Body of pancreas (tissue), 4 donors: Measurements from ENCODE around the gene RAB3GAP2.
"Not testable (repeated sequence)": the region's sequence is repeated elsewhere in the genome, so short reads cannot be mapped to it uniquely, and the experiment has no call there.

Experiments used
- POLR2A ChIP-seq, 3 donors: fragments of 450-650 bp; IDR thresholded peaks; one replicate each; pipeline ENCODE4 v1.6.1; 2016; ENCODE audit warnings: antibody characterized with exemption in 3 of 3, mild to moderate bottlenecking in 2 of 3
- TF ChIP-seq, protein P1 (sequence below), 7 experiments: fragments of 450-650 bp in 4 of 7; fragments of 200-600 bp in 3 of 7; sonication (generic) in 3 of 7; IDR thresholded peaks; one replicate each; pipeline ENCODE4 v1.5.1; 2016 to 2019; ENCODE audit warnings: antibody characterized with exemption in 7 of 7

DNA sequence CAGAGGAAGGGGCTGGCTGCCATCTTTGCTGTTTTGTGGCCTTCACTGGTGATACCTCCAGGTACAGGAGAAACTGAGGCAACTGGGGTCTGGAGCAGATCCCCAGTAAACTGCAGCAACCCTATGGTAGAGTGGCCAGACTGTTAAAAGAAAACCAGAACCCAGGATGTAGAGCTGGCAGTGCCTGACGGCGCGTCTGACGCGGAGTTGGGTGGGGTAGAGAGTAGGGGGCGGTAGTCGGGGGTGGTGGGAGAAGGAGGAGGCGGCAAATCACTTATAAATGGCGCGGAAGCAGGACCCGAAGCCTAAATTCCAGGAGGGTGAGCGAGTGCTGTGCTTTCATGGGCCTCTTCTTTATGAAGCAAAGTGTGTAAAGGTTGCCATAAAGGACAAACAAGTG lies 19.0 kb downstream of the RAB3GAP2 start:
- TF ChIP-seq, protein P1, sequence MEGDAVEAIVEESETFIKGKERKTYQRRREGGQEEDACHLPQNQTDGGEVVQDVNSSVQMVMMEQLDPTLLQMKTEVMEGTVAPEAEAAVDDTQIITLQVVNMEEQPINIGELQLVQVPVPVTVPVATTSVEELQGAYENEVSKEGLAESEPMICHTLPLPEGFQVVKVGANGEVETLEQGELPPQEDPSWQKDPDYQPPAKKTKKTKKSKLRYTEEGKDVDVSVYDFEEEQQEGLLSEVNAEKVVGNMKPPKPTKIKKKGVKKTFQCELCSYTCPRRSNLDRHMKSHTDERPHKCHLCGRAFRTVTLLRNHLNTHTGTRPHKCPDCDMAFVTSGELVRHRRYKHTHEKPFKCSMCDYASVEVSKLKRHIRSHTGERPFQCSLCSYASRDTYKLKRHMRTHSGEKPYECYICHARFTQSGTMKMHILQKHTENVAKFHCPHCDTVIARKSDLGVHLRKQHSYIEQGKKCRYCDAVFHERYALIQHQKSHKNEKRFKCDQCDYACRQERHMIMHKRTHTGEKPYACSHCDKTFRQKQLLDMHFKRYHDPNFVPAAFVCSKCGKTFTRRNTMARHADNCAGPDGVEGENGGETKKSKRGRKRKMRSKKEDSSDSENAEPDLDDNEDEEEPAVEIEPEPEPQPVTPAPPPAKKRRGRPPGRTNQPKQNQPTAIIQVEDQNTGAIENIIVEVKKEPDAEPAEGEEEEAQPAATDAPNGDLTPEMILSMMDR (IDR thresholded peaks at IDR 0.05) = not testable (repeated sequence)
- not testable (repeated sequence) for TF ChIP-seq POLR2A (IDR thresholded peaks at IDR 0.05)
